ENCODE data around the gene TTLL5.

The TTLL5 gene

GRCh38 chr14:75661499-75661814 lies 411 bp downstream of the TTLL5 start:
- Histone ChIP-seq H3K27ac (peak overlapping the region; percentile 63), H3K4me3 (IDR thresholded peaks at IDR 0.05; ENCODE audit: insufficient read depth, low read depth, low read length) (no peak overlapping the region), H3K79me2 (ENCODE audit: insufficient read depth, low read depth) (no peaks in the 10 kb centered on the region), H3K9ac (peak overlapping the region; percentile 76), H3K4me1 (ENCODE audit: low read depth, poor library complexity, severe bottlenecking) (peaks cover 6% of the 10 kb centered on the region), H3K4me2 (peak overlapping the region; percentile 80), H3K27me3 (ENCODE audit: insufficient read depth, low read depth) (no peaks in the 10 kb centered on the region), H4K20me1 (ENCODE audit: insufficient read depth) (no peaks in the 10 kb centered on the region), H2AFZ (ENCODE audit: low read depth) (peak overlapping the region; percentile 39), H3K36me3 (ENCODE audit: insufficient read depth) (no peaks in the 10 kb centered on the region)
- TF ChIP-seq CTCF (conservative IDR thresholded peaks at IDR 0.05; ENCODE audit: low read depth, low read length) = no peak

GRCh38 chr14:75662966-75663365 lies 1.9 kb downstream of the TTLL5 start:
- H3K79me2 ChIP-seq (ENCODE audit: insufficient read depth, low read depth) = no peaks in the 10 kb centered on the region
- H2AFZ ChIP-seq (ENCODE audit: low read depth) = no peak overlapping the region
- H3K27me3 ChIP-seq (ENCODE audit: insufficient read depth, low read depth) = no peaks in the 10 kb centered on the region
- H3K4me1 ChIP-seq (ENCODE audit: low read depth, poor library complexity, severe bottlenecking) = peaks cover 6% of the 10 kb centered on the region
- no peak overlapping the region for H3K4me2 ChIP-seq
- no peaks in the 10 kb centered on the region for H4K20me1 ChIP-seq (ENCODE audit: insufficient read depth)
- H3K9ac ChIP-seq = no peak overlapping the region
- H3K36me3 ChIP-seq (ENCODE audit: insufficient read depth) = no peaks in the 10 kb centered on the region
- no peak overlapping the region for H3K4me3 ChIP-seq (IDR thresholded peaks at IDR 0.05; ENCODE audit: insufficient read depth, low read depth, low read length)
- no peak overlapping the region for H3K27ac ChIP-seq
- no peak for TF ChIP-seq CTCF (conservative IDR thresholded peaks at IDR 0.05; ENCODE audit: low read depth, low read length)

GRCh38 chr14:75667099-75667765 lies 6.2 kb downstream of the TTLL5 start:
- Histone ChIP-seq H4K20me1 (ENCODE audit: insufficient read depth) (no peaks in the 10 kb centered on the region), H3K27ac (no peak overlapping the region), H3K4me1 (ENCODE audit: low read depth, poor library complexity, severe bottlenecking) (no peaks in the 10 kb centered on the region), H3K4me2 (no peak overlapping the region), H2AFZ (ENCODE audit: low read depth) (no peak overlapping the region), H3K36me3 (ENCODE audit: insufficient read depth) (no peaks in the 10 kb centered on the region), H3K9ac (no peak overlapping the region), H3K79me2 (ENCODE audit: insufficient read depth, low read depth) (no peaks in the 10 kb centered on the region), H3K4me3 (IDR thresholded peaks at IDR 0.05; ENCODE audit: insufficient read depth, low read depth, low read length) (no peak overlapping the region), H3K27me3 (ENCODE audit: insufficient read depth, low read depth) (no peaks in the 10 kb centered on the region)
- TF ChIP-seq CTCF (conservative IDR thresholded peaks at IDR 0.05; ENCODE audit: low read depth, low read length) = no peak

GRCh38 chr14:75672605-75673192 lies 11.7 kb downstream of the TTLL5 start:
- Histone ChIP-seq H3K9ac (no peak overlapping the region), H3K27ac (no peak overlapping the region), H3K4me3 (IDR thresholded peaks at IDR 0.05; ENCODE audit: insufficient read depth, low read depth, low read length) (no peak overlapping the region), H3K27me3 (ENCODE audit: insufficient read depth, low read depth) (no peaks in the 10 kb centered on the region), H2AFZ (ENCODE audit: low read depth) (no peak overlapping the region), H3K79me2 (ENCODE audit: insufficient read depth, low read depth) (no peaks in the 10 kb centered on the region), H3K36me3 (ENCODE audit: insufficient read depth) (no peaks in the 10 kb centered on the region), H3K4me1 (ENCODE audit: low read depth, poor library complexity, severe bottlenecking) (no peaks in the 10 kb centered on the region), H3K4me2 (no peak overlapping the region), H4K20me1 (ENCODE audit: insufficient read depth) (no peaks in the 10 kb centered on the region)
- TF ChIP-seq CTCF (conservative IDR thresholded peaks at IDR 0.05; ENCODE audit: low read depth, low read length) = no peak

Data from KMS-11 (cell line).